HAP-1 (cell line): ENCODE measurements around the gene NAXD.
A peak's percentile ranks its signal among the peaks of the same experiment; 100 is the strongest.
"Not testable (repeated sequence)": the region's sequence is repeated elsewhere in the genome, so short reads cannot be mapped to it uniquely, and the experiment has no call there.

Experiments
- DNase-seq, 2 experiments: peaks; one replicate each; pipeline ENCODE4 v3.0.0-alpha.2; 2016 to 2020; ENCODE audit warnings: low spot score in 2 of 2
- H3K27me3 ChIP-seq: fragments of 250-450 bp; sonication (Bioruptor Pico); 2 replicates; pipeline ENCODE4 v1.5.1; 2020; ENCODE audit warnings: low read depth, mild to moderate bottlenecking, moderate library complexity
- H3K36me3 ChIP-seq: fragments of 250-450 bp; sonication (Bioruptor Pico); replicated peaks from 2 replicates; pipeline ENCODE4 v1.5.1; 2020; ENCODE audit warnings: mild to moderate bottlenecking
- H3K4me1 ChIP-seq: fragments of 250-450 bp; sonication (Bioruptor Pico); 2 replicates; pipeline ENCODE4 v1.5.1; 2020; ENCODE audit warnings: mild to moderate bottlenecking
- H3K4me3 ChIP-seq: fragments of 250-450 bp; sonication (Bioruptor Pico); 2 replicates; pipeline ENCODE4 v1.5.1; 2020; ENCODE audit warnings: mild to moderate bottlenecking, moderate library complexity
- H3K9me3 ChIP-seq: fragments of 250-450 bp; sonication (Bioruptor Pico); 2 replicates; pipeline ENCODE4 v1.5.1; 2020; ENCODE audit warnings: mild to moderate bottlenecking, moderate library complexity
- in situ Hi-C: fragments of 300-500 bp; cut with MboI; formaldehyde crosslinking; loops from 3 replicates; pipeline ENCODE4 v1.14.3; 2020; ENCODE audit warnings: low sequenced_read_pairs, inconsistent platforms, mixed read lengths

The NAXD gene

GRCh38 chr13:110662777-110663443 is 47.6 kb downstream of the NAXD start:
- Histone ChIP-seq H3K36me3 (peaks cover 52% of the 10 kb centered on the region), H3K9me3 (peaks cover 3% of the 10 kb centered on the region; the same call in 1 of the 2 replicates), H3K4me3 (no peak overlapping the region), H3K27me3 (no peaks in the 10 kb centered on the region), H3K4me1 (peaks cover 11% of the 10 kb centered on the region)
- DNase-seq, result no peak
- in situ Hi-C loops, result no loop called here

GRCh38 chr13:110663491-110663890 is 48.1 kb downstream of the NAXD start:
- no peak overlapping the region for H3K4me3 ChIP-seq
- in situ Hi-C loops, result no loop called here
- no peak for DNase-seq
- H3K36me3 ChIP-seq, result peaks cover 52% of the 10 kb centered on the region
- peaks cover 14% of the 10 kb centered on the region for H3K4me1 ChIP-seq
- H3K27me3 ChIP-seq, result no peaks in the 10 kb centered on the region
- H3K9me3 ChIP-seq, result peaks cover 3% of the 10 kb centered on the region; the same call in 1 of the 2 replicates

GRCh38 chr13:110664041-110664440 is 48.7 kb downstream of the NAXD start:
- in situ Hi-C loops, result no loop called here
- peaks cover 3% of the 10 kb centered on the region; the same call in 1 of the 2 replicates for H3K9me3 ChIP-seq
- peaks cover 57% of the 10 kb centered on the region for H3K36me3 ChIP-seq
- peaks cover 14% of the 10 kb centered on the region for H3K4me1 ChIP-seq
- no peak for DNase-seq
- H3K27me3 ChIP-seq, result no peaks in the 10 kb centered on the region
- H3K4me3 ChIP-seq, result no peak overlapping the region

GRCh38 chr13:110664673-110665072 is 49.3 kb downstream of the NAXD start:
- DNase-seq, result no peak
- Histone ChIP-seq H3K36me3 (peaks cover 61% of the 10 kb centered on the region), H3K4me3 (no peak overlapping the region), H3K9me3 (peaks cover 3% of the 10 kb centered on the region; the same call in 1 of the 2 replicates), H3K27me3 (no peaks in the 10 kb centered on the region), H3K4me1 (peaks cover 14% of the 10 kb centered on the region)
- in situ Hi-C loops, result no loop called here

- no peak for DNase-seq
- H3K36me3 ChIP-seq, result peaks cover 62% of the 10 kb centered on the region
- in situ Hi-C loops, result no loop called here
- H3K4me1 ChIP-seq, result peaks cover 14% of the 10 kb centered on the region
- no peaks in the 10 kb centered on the region for H3K9me3 ChIP-seq
- no peaks in the 10 kb centered on the region for H3K27me3 ChIP-seq
- no peak overlapping the region for H3K4me3 ChIP-seq
Measured at GRCh38 chr13:110665491-110666254, 50.3 kb downstream of the NAXD start.

GRCh38 chr13:110666255-110666533 is 50.8 kb downstream of the NAXD start:
- DNase-seq, result no peak
- Histone ChIP-seq H3K36me3 (peaks cover 62% of the 10 kb centered on the region), H3K4me3 (no peak overlapping the region), H3K4me1 (peaks cover 14% of the 10 kb centered on the region), H3K9me3 (no peaks in the 10 kb centered on the region), H3K27me3 (no peaks in the 10 kb centered on the region)
- in situ Hi-C loops, result no loop called here

- H3K36me3 ChIP-seq, result peaks cover 52% of the 10 kb centered on the region
- no peak overlapping the region for H3K4me3 ChIP-seq
Measured at GRCh38 chr13:110669036-110669435, 53.7 kb downstream of the NAXD start.

GRCh38 chr13:110669814-110670213 is 54.5 kb downstream of the NAXD start:
- DNase-seq, in situ Hi-C loops, H3K9me3 ChIP-seq, H3K4me3 ChIP-seq, H3K27me3 ChIP-seq: not testable (repeated sequence)
- peaks cover 51% of the 10 kb centered on the region for H3K36me3 ChIP-seq
- H3K4me1 ChIP-seq, result peaks cover 14% of the 10 kb centered on the region

More at GRCh38 chr13:110669036-110669435, 53.7 kb downstream of the NAXD start:
- Histone ChIP-seq H3K4me1 (peaks cover 14% of the 10 kb centered on the region), H3K27me3 (no peaks in the 10 kb centered on the region), H3K9me3 (no peaks in the 10 kb centered on the region)
- no peak for DNase-seq
- in situ Hi-C loops, result no loop called here

- H3K36me3 ChIP-seq, result peaks cover 38% of the 10 kb centered on the region
- no peaks in the 10 kb centered on the region for H3K4me1 ChIP-seq
- no peak overlapping the region for H3K4me3 ChIP-seq
- H3K27me3 ChIP-seq, result no peaks in the 10 kb centered on the region
- DNase-seq, result no peak
- no peaks in the 10 kb centered on the region for H3K9me3 ChIP-seq
- in situ Hi-C loops, result no loop called here
Measured at GRCh38 chr13:110676595-110677587, 61.5 kb downstream of the NAXD start.

- in situ Hi-C loops, result no loop called here
- Histone ChIP-seq H3K9me3 (no peaks in the 10 kb centered on the region), H3K36me3 (peaks cover 49% of the 10 kb centered on the region), H3K4me3 (no peak overlapping the region), H3K27me3 (no peaks in the 10 kb centered on the region), H3K4me1 (no peaks in the 10 kb centered on the region)
- DNase-seq, result no peak
Measured at GRCh38 chr13:110677731-110678545, 62.6 kb downstream of the NAXD start.

- Histone ChIP-seq H3K36me3 (peaks cover 50% of the 10 kb centered on the region), H3K9me3 (no peaks in the 10 kb centered on the region), H3K4me3 (no peak overlapping the region), H3K27me3 (no peaks in the 10 kb centered on the region), H3K4me1 (no peaks in the 10 kb centered on the region)
- DNase-seq, result peak; percentile 12 to 45
- in situ Hi-C loops, result no loop called here
Measured at GRCh38 chr13:110680852-110681251, 65.5 kb downstream of the NAXD start.

- Histone ChIP-seq H3K9me3 (no peaks in the 10 kb centered on the region), H3K36me3 (peaks cover 45% of the 10 kb centered on the region), H3K4me1 (no peaks in the 10 kb centered on the region), H3K27me3 (no peaks in the 10 kb centered on the region), H3K4me3 (no peak overlapping the region)
- DNase-seq, result no peak
- in situ Hi-C loops, result no loop called here
Measured at GRCh38 chr13:110681868-110682550, 66.7 kb downstream of the NAXD start.
